Cerebellar nuclear complex (tissue), 1 donor: ENCODE data around the gene TSC22D4.

ENCODE experiments used
- DNase-seq, 2 experiments: peaks; one replicate each; lab custom pipeline; 2025; lab: John Stamatoyannopoulos, UW

The TSC22D4 gene

GRCh38 chr7:100492738-100493475 lies 13.9 kb upstream of the TSC22D4 start:
- DNase-seq: no peak

GRCh38 chr7:100491192-100491578 lies 12.2 kb upstream of the TSC22D4 start:
- DNase-seq: no peak

GRCh38 chr7:100490483-100491191 lies 11.6 kb upstream of the TSC22D4 start:
- DNase-seq: no peak

GRCh38 chr7:100489824-100490223 lies 10.8 kb upstream of the TSC22D4 start:
- peak in 1 of 2 experiments; percentile 2 for DNase-seq

- no peak for DNase-seq
These were observed 10.1 kb upstream of the TSC22D4 start for GRCh38 chr7:100489121-100489520.

GRCh38 chr7:100488333-100489095 lies 9.5 kb upstream of the TSC22D4 start:
- no peak for DNase-seq

GRCh38 chr7:100486753-100487446 lies 7.9 kb upstream of the TSC22D4 start:
- DNase-seq: no peak

- no peak for DNase-seq
These were observed 7.2 kb upstream of the TSC22D4 start for GRCh38 chr7:100486111-100486636.

- no peak for DNase-seq
These were observed 6.5 kb upstream of the TSC22D4 start for GRCh38 chr7:100485471-100485876.

GRCh38 chr7:100484673-100485045 lies 5.6 kb upstream of the TSC22D4 start:
- no peak for DNase-seq

- DNase-seq: peak; percentile 9 to 53
These were observed 5.0 kb upstream of the TSC22D4 start, which contains the start of gene NYAP1 for GRCh38 chr7:100483722-100484672. NYAP1 (plus strand) TSS chr7:100483927; CDS start chr7:100485312, 1,385 bp downstream.

- DNase-seq: no peak
These were observed 4.2 kb upstream of the TSC22D4 start for GRCh38 chr7:100483090-100483721.

GRCh38 chr7:100482728-100483089 lies 3.7 kb upstream of the TSC22D4 start:
- no peak for DNase-seq

GRCh38 chr7:100481466-100481865 lies 2.5 kb upstream of the TSC22D4 start:
- no peak for DNase-seq

- DNase-seq: no peak
These were observed 1.1 kb downstream of the TSC22D4 start for GRCh38 chr7:100477871-100478267.

GRCh38 chr7:100476903-100477870 lies 1.8 kb downstream of the TSC22D4 start:
- DNase-seq: no peak

GRCh38 chr7:100476101-100476780 lies 2.8 kb downstream of the TSC22D4 start:
- no peak for DNase-seq

GRCh38 chr7:100475549-100475948 lies 3.5 kb downstream of the TSC22D4 start:
- no peak for DNase-seq
